HG03575 (cell line): ENCODE data around the gene ADH6.
"Not testable (repeated sequence)": the region's sequence is repeated elsewhere in the genome, so short reads cannot be mapped to it uniquely, and the experiment has no call there.

Source experiments
- ATAC-seq: cut with Tn5 transposase; IDR thresholded peaks from one replicate; pipeline ENCODE4 v1.9.1; 2021; ENCODE audit not compliant: unreplicated experiment, insufficient number of reproducible peaks, low FRiP score; ENCODE audit errors: extremely low read depth

The ADH6 gene

GRCh38 chr4:99219072-99219471 lies at the start of gene ADH6:
Gene ADH6 (minus strand): TSS chr4:99219246. CDS start chr4:99219152, 94 bp downstream.
- no peak for ATAC-seq

GRCh38 chr4:99264927-99265326 lies 45.9 kb upstream of the ADH6 start:
- ATAC-seq: no peak

GRCh38 chr4:99252746-99253145 lies 33.7 kb upstream of the ADH6 start:
- no peak for ATAC-seq

GRCh38 chr4:99248714-99249113 lies 29.7 kb upstream of the ADH6 start:
- no peak for ATAC-seq

GRCh38 chr4:99235955-99236354 lies 16.9 kb upstream of the ADH6 start:
- no peak for ATAC-seq

- no peak for ATAC-seq
Measured at GRCh38 chr4:99234331-99235010, 15.4 kb upstream of the ADH6 start.

- not testable (repeated sequence) for ATAC-seq
Measured at GRCh38 chr4:99233397-99233796, 14.4 kb upstream of the ADH6 start.

GRCh38 chr4:99228706-99229105 lies 9.7 kb upstream of the ADH6 start:
- ATAC-seq: not testable (repeated sequence)

GRCh38 chr4:99227646-99228045 lies 8.6 kb upstream of the ADH6 start:
- ATAC-seq: not testable (repeated sequence)

- ATAC-seq: no peak
Measured at GRCh38 chr4:99221980-99222379, 2.9 kb upstream of the ADH6 start.

GRCh38 chr4:99219479-99219878 lies 433 bp upstream of the ADH6 start:
- no peak for ATAC-seq

GRCh38 chr4:99215521-99215920 lies 3.5 kb downstream of the ADH6 start:
- no peak for ATAC-seq

- ATAC-seq: no peak
Measured at GRCh38 chr4:99210789-99211188, 8.3 kb downstream of the ADH6 start.

GRCh38 chr4:99209671-99210070 lies 9.4 kb downstream of the ADH6 start:
- ATAC-seq: no peak

- no peak for ATAC-seq
Measured at GRCh38 chr4:99208719-99209075, 10.3 kb downstream of the ADH6 start.

GRCh38 chr4:99207911-99208718 lies 10.9 kb downstream of the ADH6 start:
- no peak for ATAC-seq

GRCh38 chr4:99207069-99207743 lies 11.8 kb downstream of the ADH6 start:
- ATAC-seq: no peak

- ATAC-seq: no peak
Measured at GRCh38 chr4:99205153-99205979, 13.7 kb downstream of the ADH6 start.

GRCh38 chr4:99202536-99202935 lies 16.5 kb downstream of the ADH6 start:
- ATAC-seq: no peak
